Measurements from ENCODE around the gene MYH7B.

Gene MYH7B

DNA sequence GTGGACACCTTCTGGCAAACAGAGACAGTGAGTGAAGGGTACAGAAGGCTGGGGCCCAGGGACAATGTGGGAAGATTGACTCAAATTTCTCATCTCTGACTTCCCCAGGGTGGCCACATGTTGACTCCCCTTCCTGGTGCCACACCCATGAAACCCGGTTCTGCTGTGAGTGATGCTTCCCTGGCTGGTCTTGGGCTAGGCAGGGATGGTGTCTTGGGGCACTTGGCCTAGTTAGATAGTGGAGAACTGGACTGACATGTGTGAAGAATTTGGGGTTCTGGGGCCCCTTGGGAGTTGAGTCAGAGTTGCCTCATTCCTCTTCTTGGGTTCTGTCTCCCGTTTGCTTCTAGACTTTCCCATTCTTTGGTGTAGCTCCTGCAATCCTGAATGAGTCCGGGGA is 34.2 kb upstream of the MYH7B start:
- H3K4me3 ChIP-seq (ENCODE audit: control insufficient read depth, low read depth, low read length): no peak overlapping the region
- no peak for DNase-seq (ENCODE audit: low read depth)
- TF ChIP-seq CTCF (IDR thresholded peaks at IDR 0.05; ENCODE audit: control insufficient read depth, insufficient read depth, low read depth, low read length, missing control alignments): no peak

DNA sequence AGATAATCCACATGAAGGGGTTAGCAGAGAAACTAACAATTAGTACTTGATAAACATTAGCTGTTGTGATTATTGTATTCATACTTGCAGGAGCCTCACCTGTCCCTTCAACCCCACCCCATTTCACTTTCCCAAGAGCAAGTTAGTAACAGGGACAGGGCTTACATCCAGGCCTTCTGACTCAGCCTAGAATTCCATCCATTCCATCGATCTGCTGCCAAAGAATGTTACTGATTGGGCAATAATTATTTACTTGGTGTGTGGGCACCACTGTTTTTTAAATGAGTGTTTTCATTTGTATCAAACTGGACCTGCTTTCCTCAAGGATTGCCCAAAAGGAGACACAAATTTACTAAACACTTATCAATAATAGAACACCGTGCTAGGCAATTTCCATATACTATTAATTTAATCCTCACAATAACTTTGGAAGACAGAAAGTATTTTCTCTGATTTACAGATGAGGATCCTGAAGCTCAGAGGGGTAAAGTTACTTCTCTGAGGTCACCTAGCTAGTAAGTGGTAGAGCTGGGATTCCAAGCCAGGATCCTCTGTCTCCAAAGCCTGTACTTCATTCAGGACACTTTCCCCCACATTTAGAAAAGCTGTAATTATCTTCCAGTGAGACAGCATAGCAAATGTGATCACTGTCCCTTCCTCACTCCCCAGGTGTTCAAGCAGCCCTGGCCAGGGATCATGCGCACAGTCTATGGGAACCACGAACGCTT is 32.9 kb upstream of the MYH7B start:
- H3K4me3 ChIP-seq (ENCODE audit: control insufficient read depth, low read depth, low read length): no peak overlapping the region
- TF ChIP-seq CTCF (IDR thresholded peaks at IDR 0.05; ENCODE audit: control insufficient read depth, insufficient read depth, low read depth, low read length, missing control alignments): no peak
- peak; percentile 64 for DNase-seq (ENCODE audit: low read depth)

GRCh38 chr20:34923414-34923813 is 32.3 kb upstream of the MYH7B start:
- H3K4me3 ChIP-seq (ENCODE audit: control insufficient read depth, low read depth, low read length): no peak overlapping the region
- DNase-seq (ENCODE audit: low read depth): no peak
- TF ChIP-seq CTCF (IDR thresholded peaks at IDR 0.05; ENCODE audit: control insufficient read depth, insufficient read depth, low read depth, low read length, missing control alignments): no peak

- H3K4me3 ChIP-seq (ENCODE audit: control insufficient read depth, low read depth, low read length): no peak overlapping the region
- TF ChIP-seq CTCF (IDR thresholded peaks at IDR 0.05; ENCODE audit: control insufficient read depth, insufficient read depth, low read depth, low read length, missing control alignments): no peak
- no peak for DNase-seq (ENCODE audit: low read depth)
Measured at GRCh38 chr20:34925341-34925740, 30.3 kb upstream of the MYH7B start.

- no peak for TF ChIP-seq CTCF (IDR thresholded peaks at IDR 0.05; ENCODE audit: control insufficient read depth, insufficient read depth, low read depth, low read length, missing control alignments)
- no peak overlapping the region for H3K4me3 ChIP-seq (ENCODE audit: control insufficient read depth, low read depth, low read length)
- no peak for DNase-seq (ENCODE audit: low read depth)
Measured at GRCh38 chr20:34925981-34926380, 29.7 kb upstream of the MYH7B start.

DNA sequence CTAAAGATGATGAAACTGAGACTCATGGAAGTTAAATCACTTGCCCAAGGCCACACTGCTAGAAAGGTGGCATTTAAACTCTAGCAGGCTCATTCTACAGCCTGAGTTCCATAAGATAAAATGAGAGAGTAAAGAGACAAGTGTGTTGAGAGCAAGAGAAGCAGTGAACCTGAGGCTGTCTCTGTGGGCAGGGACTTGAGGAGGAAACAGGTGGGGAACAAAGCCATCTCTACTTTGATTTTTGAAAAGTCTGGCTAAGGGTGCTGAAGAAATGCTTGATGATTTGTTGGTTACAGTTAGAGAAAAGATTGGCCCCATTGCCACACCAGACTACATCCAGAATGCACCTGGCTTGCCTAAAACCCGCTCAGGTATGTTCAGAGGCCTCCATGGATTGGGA is 29.1 kb upstream of the MYH7B start:
- no peak for TF ChIP-seq CTCF (IDR thresholded peaks at IDR 0.05; ENCODE audit: control insufficient read depth, insufficient read depth, low read depth, low read length, missing control alignments)

More for the DNA sequence above, 29.1 kb upstream of the MYH7B start:
- no peak for DNase-seq (ENCODE audit: low read depth)
- H3K4me3 ChIP-seq (ENCODE audit: control insufficient read depth, low read depth, low read length): no peak overlapping the region

All from AG09309 (cell line).